ENCODE measurements around the gene ANKRD13B.

ANKRD13B gene

GRCh38 chr17:29618272-29619065 is 25.5 kb downstream of the ANKRD13B start:
- DNase-seq, result no peak

- DNase-seq, result peak; percentile 19
Observed at GRCh38 chr17:29619251-29619650, 26.3 kb downstream of the ANKRD13B start.

- DNase-seq, result no peak
Observed at GRCh38 chr17:29620271-29620670, 27.3 kb downstream of the ANKRD13B start.

- no peak for DNase-seq
Observed at GRCh38 chr17:29620779-29621500, 28.0 kb downstream of the ANKRD13B start.

- no peak for DNase-seq
Observed at GRCh38 chr17:29621751-29622194, 28.8 kb downstream of the ANKRD13B start.

- peak; percentile 89 for DNase-seq
Observed at GRCh38 chr17:29622337-29623282, 29.7 kb downstream of the ANKRD13B start, which contains the start of gene CORO6. Gene CORO6 (minus strand): TSS chr17:29622912. CDS start chr17:29621421, 1,491 bp downstream.

- no peak for DNase-seq
Observed at GRCh38 chr17:29623283-29623647, 30.3 kb downstream of the ANKRD13B start.

GRCh38 chr17:29624586-29624985 is 31.7 kb downstream of the ANKRD13B start:
- DNase-seq, result no peak

- no peak for DNase-seq
Observed at GRCh38 chr17:29625037-29625750, 32.3 kb downstream of the ANKRD13B start.

GRCh38 chr17:29627951-29628350 is 35.0 kb downstream of the ANKRD13B start:
- no peak for DNase-seq

GRCh38 chr17:29628644-29629043 is 35.7 kb downstream of the ANKRD13B start:
- no peak for DNase-seq

- DNase-seq, result no peak
Observed at GRCh38 chr17:29629839-29630238, 36.9 kb downstream of the ANKRD13B start.

- DNase-seq, result no peak
Observed at GRCh38 chr17:29630630-29631193, 37.8 kb downstream of the ANKRD13B start.

- DNase-seq, result no peak
Observed at GRCh38 chr17:29633886-29634285, 41.0 kb downstream of the ANKRD13B start.

GRCh38 chr17:29640413-29640812 is 47.5 kb downstream of the ANKRD13B start:
- DNase-seq, result no peak

- DNase-seq, result no peak
Observed at GRCh38 chr17:29640981-29641642, 48.2 kb downstream of the ANKRD13B start.

GRCh38 chr17:29642171-29642611 is 49.3 kb downstream of the ANKRD13B start:
- DNase-seq, result no peak

GRCh38 chr17:29643817-29644160 is 50.9 kb downstream of the ANKRD13B start:
- no peak for DNase-seq

- no peak for DNase-seq
Observed at GRCh38 chr17:29645515-29646051, 52.7 kb downstream of the ANKRD13B start.

GRCh38 chr17:29648005-29648404 is 55.1 kb downstream of the ANKRD13B start:
- DNase-seq, result no peak

GRCh38 chr17:29649359-29649758 is 56.4 kb downstream of the ANKRD13B start:
- no peak for DNase-seq

All from retina (tissue), 1 donor.